Measurements from ENCODE around the gene FAM193B.

DNA sequence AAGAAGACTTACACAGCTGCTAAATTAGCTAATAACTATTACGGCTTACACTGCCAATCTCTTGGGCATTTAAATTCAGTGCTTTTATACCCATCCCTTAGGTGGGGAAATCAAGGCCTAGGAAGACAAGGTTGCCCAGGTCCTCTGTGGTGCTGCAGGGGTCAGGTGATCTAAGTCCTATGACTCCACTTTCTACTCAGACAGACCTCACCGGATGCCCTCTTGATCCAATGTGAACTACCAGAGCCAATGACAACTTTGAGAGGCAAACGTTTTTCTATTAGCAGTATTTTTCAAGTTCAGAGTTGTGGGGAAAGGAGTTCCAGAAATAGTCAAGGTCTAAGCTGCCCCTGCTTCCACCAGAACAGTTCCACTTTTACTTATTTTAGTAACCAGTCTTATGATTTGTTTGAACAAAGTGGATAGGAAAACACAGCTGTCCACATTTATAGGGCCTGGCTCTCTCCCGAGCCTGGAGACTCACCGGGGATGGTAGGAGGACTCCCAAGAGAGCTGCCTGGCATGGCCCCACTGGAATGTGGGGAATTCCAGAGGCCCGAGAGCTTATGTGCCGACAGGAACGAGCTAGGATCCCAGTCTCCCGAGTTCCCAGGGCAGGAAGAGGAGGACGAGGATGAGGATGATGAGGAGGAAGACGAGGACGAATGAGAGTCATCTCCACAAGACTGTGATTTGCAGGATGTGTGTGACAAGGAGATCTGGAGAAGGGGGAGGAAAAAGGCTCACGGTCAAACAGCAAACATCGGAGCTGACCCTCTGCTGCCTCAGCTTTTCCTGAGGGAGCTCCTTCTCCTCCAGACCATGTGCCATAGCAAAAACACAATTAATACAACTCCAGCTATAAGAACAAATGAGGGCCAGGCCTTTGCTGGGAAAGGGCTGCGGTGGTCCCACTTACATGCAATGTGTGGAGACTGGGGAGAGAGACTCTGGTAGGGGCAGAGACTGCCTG is 16.7 kb downstream of the FAM193B start:
- TF ChIP-seq CTCF (IDR thresholded peaks at IDR 0.05; ENCODE audit: low read depth, low read length, poor library complexity, severe bottlenecking): no peak
- TF ChIP-seq EZH2phosphoT487 (IDR thresholded peaks at IDR 0.05; ENCODE audit: borderline replicate concordance, low read length): no peak
